C4-2B (cell line): ENCODE data around the gene LGMN.

Source experiments
- ZFX ChIP-seq: fragments of 450-650 bp; IDR thresholded peaks from 2 replicates; pipeline ENCODE4 v1.6.1; 2017
- TF ChIP-seq, protein P1 (sequence below): fragments of 450-650 bp; conservative IDR thresholded peaks from 2 replicates; pipeline ENCODE4 v1.5.1; 2017; ENCODE audit warnings: mild to moderate bottlenecking

- TF ChIP-seq, protein P1, sequence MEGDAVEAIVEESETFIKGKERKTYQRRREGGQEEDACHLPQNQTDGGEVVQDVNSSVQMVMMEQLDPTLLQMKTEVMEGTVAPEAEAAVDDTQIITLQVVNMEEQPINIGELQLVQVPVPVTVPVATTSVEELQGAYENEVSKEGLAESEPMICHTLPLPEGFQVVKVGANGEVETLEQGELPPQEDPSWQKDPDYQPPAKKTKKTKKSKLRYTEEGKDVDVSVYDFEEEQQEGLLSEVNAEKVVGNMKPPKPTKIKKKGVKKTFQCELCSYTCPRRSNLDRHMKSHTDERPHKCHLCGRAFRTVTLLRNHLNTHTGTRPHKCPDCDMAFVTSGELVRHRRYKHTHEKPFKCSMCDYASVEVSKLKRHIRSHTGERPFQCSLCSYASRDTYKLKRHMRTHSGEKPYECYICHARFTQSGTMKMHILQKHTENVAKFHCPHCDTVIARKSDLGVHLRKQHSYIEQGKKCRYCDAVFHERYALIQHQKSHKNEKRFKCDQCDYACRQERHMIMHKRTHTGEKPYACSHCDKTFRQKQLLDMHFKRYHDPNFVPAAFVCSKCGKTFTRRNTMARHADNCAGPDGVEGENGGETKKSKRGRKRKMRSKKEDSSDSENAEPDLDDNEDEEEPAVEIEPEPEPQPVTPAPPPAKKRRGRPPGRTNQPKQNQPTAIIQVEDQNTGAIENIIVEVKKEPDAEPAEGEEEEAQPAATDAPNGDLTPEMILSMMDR, result no peak
- no peak for TF ChIP-seq ZFX
Measured at GRCh38 chr14:92687681-92688433, 60.6 kb downstream of the LGMN start.
